ENCODE results near the gene PTPRQ. TPM values are rescaled to one million over a fixed set of nuclear protein-coding genes. Genes with fewer than 3 reads are reported as not detected.

PTPRQ gene
- total RNA-seq, 1 donor from 2014 or later = not detected

DNA sequence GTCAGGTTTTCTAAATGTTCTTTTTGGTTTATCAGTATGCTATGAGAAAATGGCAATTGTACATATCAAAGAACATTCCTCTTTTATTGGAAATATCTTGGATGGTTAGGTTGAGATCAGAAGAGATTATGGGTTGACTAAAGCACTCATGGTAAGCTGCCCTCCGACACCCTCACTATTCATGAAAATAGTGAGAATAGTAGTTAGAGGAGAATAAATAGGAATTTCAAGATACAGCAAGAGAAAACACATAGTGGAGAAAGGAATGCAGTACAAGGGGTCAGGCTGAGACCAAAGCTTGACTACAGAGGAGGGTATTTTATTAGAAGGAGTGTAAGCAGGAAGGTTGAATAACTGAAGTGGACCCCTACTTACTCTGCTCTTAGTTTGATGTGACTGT, 112.5 kb downstream of the PTPRQ start:
- Mint-ChIP-seq H3K36me3 (ENCODE audit: low read depth) (no peaks in the 10 kb centered on the region), H3K27me3 (no peaks in the 10 kb centered on the region), H3K4me3 (no peak overlapping the region), H3K9me3 (no peaks in the 10 kb centered on the region), H3K4me1 (peaks cover 2% of the 10 kb centered on the region), H3K27ac (no peak overlapping the region)
- no peak for ATAC-seq (ENCODE audit: low read depth)
- ChIA-PET CTCF (no interaction called here), POLR2A (no interaction called here)
- no peak for DNase-seq
- intact Hi-C loops (cut with micrococcal nuclease) = no loop called here
- TF ChIP-seq, protein P1, sequence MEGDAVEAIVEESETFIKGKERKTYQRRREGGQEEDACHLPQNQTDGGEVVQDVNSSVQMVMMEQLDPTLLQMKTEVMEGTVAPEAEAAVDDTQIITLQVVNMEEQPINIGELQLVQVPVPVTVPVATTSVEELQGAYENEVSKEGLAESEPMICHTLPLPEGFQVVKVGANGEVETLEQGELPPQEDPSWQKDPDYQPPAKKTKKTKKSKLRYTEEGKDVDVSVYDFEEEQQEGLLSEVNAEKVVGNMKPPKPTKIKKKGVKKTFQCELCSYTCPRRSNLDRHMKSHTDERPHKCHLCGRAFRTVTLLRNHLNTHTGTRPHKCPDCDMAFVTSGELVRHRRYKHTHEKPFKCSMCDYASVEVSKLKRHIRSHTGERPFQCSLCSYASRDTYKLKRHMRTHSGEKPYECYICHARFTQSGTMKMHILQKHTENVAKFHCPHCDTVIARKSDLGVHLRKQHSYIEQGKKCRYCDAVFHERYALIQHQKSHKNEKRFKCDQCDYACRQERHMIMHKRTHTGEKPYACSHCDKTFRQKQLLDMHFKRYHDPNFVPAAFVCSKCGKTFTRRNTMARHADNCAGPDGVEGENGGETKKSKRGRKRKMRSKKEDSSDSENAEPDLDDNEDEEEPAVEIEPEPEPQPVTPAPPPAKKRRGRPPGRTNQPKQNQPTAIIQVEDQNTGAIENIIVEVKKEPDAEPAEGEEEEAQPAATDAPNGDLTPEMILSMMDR (IDR thresholded peaks at IDR 0.05) = no peak

DNA sequence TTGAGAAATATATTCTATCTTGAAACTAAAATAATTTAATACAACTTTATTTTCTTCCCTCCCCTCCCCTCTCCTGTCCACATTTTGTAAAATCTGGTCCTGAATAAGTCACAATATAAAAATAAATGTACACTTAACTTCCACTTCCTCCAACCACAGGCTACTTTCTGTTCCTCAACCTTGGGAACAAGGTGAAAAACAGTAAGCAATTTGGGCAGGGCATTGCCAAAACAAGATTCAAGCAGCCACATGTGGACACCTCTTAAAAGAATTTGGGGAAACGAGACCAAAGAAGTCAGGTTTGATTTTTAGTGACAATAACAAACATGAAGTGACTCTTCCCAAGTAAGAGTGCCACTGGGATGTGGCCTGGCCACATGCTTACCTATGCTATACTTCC, 115.7 kb downstream of the PTPRQ start:
- no peaks in the 10 kb centered on the region for H3K27me3 Mint-ChIP-seq
- DNase-seq (no peak), ATAC-seq (ENCODE audit: low read depth) (no peak)
- H3K36me3 Mint-ChIP-seq (ENCODE audit: low read depth) = no peaks in the 10 kb centered on the region
- H3K9me3 Mint-ChIP-seq = peaks cover 3% of the 10 kb centered on the region
- POLR2A ChIA-PET = no interaction called here
- intact Hi-C loops (cut with micrococcal nuclease) = no loop called here
- H3K27ac Mint-ChIP-seq = no peak overlapping the region
- H3K4me1 Mint-ChIP-seq = peaks cover 2% of the 10 kb centered on the region
- TF ChIP-seq, protein P1 (IDR thresholded peaks at IDR 0.05) = no peak
- CTCF ChIA-PET = no interaction called here
- no peak overlapping the region for H3K4me3 Mint-ChIP-seq

- no peak overlapping the region for H3K27ac Mint-ChIP-seq
- intact Hi-C loops (cut with micrococcal nuclease) = no loop called here
- ATAC-seq (ENCODE audit: low read depth) (no peak), DNase-seq (no peak)
- H3K36me3 Mint-ChIP-seq (ENCODE audit: low read depth) = no peaks in the 10 kb centered on the region
- peaks cover 5% of the 10 kb centered on the region for H3K9me3 Mint-ChIP-seq
- no peaks in the 10 kb centered on the region for H3K27me3 Mint-ChIP-seq
- H3K4me1 Mint-ChIP-seq = no peaks in the 10 kb centered on the region
- TF ChIP-seq, protein P1 (IDR thresholded peaks at IDR 0.05) = no peak
- H3K4me3 Mint-ChIP-seq = no peak overlapping the region
- ChIA-PET CTCF (no interaction called here), POLR2A (no interaction called here)
Observed at GRCh38 chr12:80565271-80565670, 121.2 kb downstream of the PTPRQ start.

DNA sequence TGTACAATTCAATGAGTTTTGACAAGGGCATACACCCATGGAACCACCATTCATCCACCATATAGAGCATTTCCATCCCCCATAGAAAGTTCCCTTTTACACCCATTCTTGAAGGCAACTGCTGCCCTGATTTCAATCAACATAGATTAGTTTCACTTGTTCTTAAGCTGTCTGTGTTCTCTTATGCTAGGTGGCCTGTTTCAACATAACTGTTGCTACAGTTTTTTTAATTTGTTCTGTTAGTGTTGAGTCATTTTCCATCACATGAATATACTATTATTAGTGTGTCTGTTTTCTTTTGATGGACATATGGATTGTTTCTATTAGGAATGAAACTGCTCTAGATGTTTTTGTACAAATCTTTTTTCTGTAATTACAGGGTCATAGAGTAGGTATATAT, 123.4 kb downstream of the PTPRQ start:
- Mint-ChIP-seq H3K9me3 (peaks cover 5% of the 10 kb centered on the region), H3K27me3 (no peaks in the 10 kb centered on the region), H3K27ac (no peak overlapping the region), H3K36me3 (ENCODE audit: low read depth) (no peaks in the 10 kb centered on the region), H3K4me3 (no peak overlapping the region), H3K4me1 (no peaks in the 10 kb centered on the region)
- TF ChIP-seq, protein P1 (IDR thresholded peaks at IDR 0.05) = no peak
- DNase-seq (no peak), ATAC-seq (ENCODE audit: low read depth) (no peak)
- CTCF ChIA-PET = no interaction called here
- intact Hi-C loops (cut with micrococcal nuclease) = no loop called here
- POLR2A ChIA-PET = no interaction called here

GRCh38 chr12:80576641-80577418, 132.8 kb downstream of the PTPRQ start:
- ChIA-PET POLR2A (no interaction called here), CTCF (no interaction called here)
- intact Hi-C loops (cut with micrococcal nuclease) = no loop called here
- DNase-seq (no peak), ATAC-seq (ENCODE audit: low read depth) (no peak)
- Mint-ChIP-seq H3K4me3 (no peak overlapping the region), H3K4me1 (no peaks in the 10 kb centered on the region), H3K27me3 (no peaks in the 10 kb centered on the region), H3K27ac (no peak overlapping the region), H3K36me3 (ENCODE audit: low read depth) (no peaks in the 10 kb centered on the region), H3K9me3 (no peaks in the 10 kb centered on the region)
- TF ChIP-seq, protein P1 (IDR thresholded peaks at IDR 0.05) = no peak

Measured in activated B cell treated with CpG ODN at 0.5 μM for 24 hours (primary cell).